Activated CD8-positive, alpha-beta memory T cell treated with anti-CD3 and anti-CD28 coated beads, Interleukin-2, amount 50 U/mL, for 48 hours (primary cell): Measurements from ENCODE around the gene IFIT2.
"Not testable (repeated sequence)": the region's sequence is repeated elsewhere in the genome, so short reads cannot be mapped to it uniquely, and the experiment has no call there.

Experiments
- DNase-seq: peaks from one replicate; pipeline ENCODE4 v3.0.0-alpha.2; 2020

Gene IFIT2

GRCh38 chr10:89281606-89282395 is 20.0 kb upstream of the IFIT2 start:
- DNase-seq = no peak

- no peak for DNase-seq
Observed at GRCh38 chr10:89283025-89283935, 18.6 kb upstream of the IFIT2 start.

GRCh38 chr10:89283936-89284475 is 17.8 kb upstream of the IFIT2 start:
- DNase-seq = no peak

GRCh38 chr10:89284711-89285110 is 17.1 kb upstream of the IFIT2 start:
- DNase-seq = not testable (repeated sequence)

GRCh38 chr10:89285303-89285702 is 16.5 kb upstream of the IFIT2 start:
- DNase-seq = not testable (repeated sequence)

GRCh38 chr10:89294721-89295239 is 7.1 kb upstream of the IFIT2 start:
- no peak for DNase-seq

- no peak for DNase-seq
Observed at GRCh38 chr10:89295597-89295996, 6.2 kb upstream of the IFIT2 start.

GRCh38 chr10:89296220-89296648 is 5.6 kb upstream of the IFIT2 start:
- no peak for DNase-seq

- DNase-seq = no peak
Observed at GRCh38 chr10:89297356-89297755, 4.5 kb upstream of the IFIT2 start.

- DNase-seq = no peak
Observed at GRCh38 chr10:89297791-89298190, 4.1 kb upstream of the IFIT2 start.

- no peak for DNase-seq
Observed at GRCh38 chr10:89299031-89299430, 2.8 kb upstream of the IFIT2 start.

- no peak for DNase-seq
Observed at GRCh38 chr10:89301232-89301631, 614 bp upstream of the IFIT2 start.

GRCh38 chr10:89302625-89303024 is 779 bp downstream of the IFIT2 start:
- DNase-seq = no peak

GRCh38 chr10:89303161-89303560 is 1.3 kb downstream of the IFIT2 start:
- DNase-seq = no peak

GRCh38 chr10:89304026-89304425 is 2.2 kb downstream of the IFIT2 start:
- no peak for DNase-seq

GRCh38 chr10:89304446-89304845 is 2.6 kb downstream of the IFIT2 start:
- no peak for DNase-seq

GRCh38 chr10:89304925-89305324 is 3.1 kb downstream of the IFIT2 start:
- DNase-seq = no peak

GRCh38 chr10:89305766-89306433 is 4.1 kb downstream of the IFIT2 start:
- no peak for DNase-seq

GRCh38 chr10:89306434-89307268 is 4.8 kb downstream of the IFIT2 start:
- no peak for DNase-seq

GRCh38 chr10:89307269-89307577 is 5.4 kb downstream of the IFIT2 start:
- no peak for DNase-seq

- no peak for DNase-seq
Observed at GRCh38 chr10:89308266-89308665, 6.4 kb downstream of the IFIT2 start.

- no peak for DNase-seq
Observed at GRCh38 chr10:89308736-89309135, 6.9 kb downstream of the IFIT2 start.
